OCI-LY3 (cell line): ENCODE measurements around the gene ZNF83.

Source experiments
- CTCF ChIP-seq: fragments of 200-600, 300-600 bp; sonication (generic); IDR thresholded peaks from 2 replicates; pipeline ENCODE4 v1.5.1; 2014; ENCODE audit warnings: antibody characterized with exemption, low read length, low read depth
- EZH2phosphoT487 ChIP-seq: fragments of 200-600 bp; shearing (Covaris generic); IDR thresholded peaks from 2 replicates; pipeline ENCODE4 v1.6.1; 2018; ENCODE audit warnings: antibody characterized with exemption, mixed run types, low read depth

GRCh38 chr19:52638601-52639000 lies 446 bp upstream of the ZNF83 start:
- TF ChIP-seq CTCF (no peak), EZH2phosphoT487 (no peak)
